Renal cortical epithelial cell (primary cell): ENCODE measurements around the gene ANKLE2. TPM values are rescaled to one million over a fixed set of nuclear protein-coding genes. Genes with fewer than 3 reads are reported as not detected.
"Not testable (repeated sequence)": the region's sequence is repeated elsewhere in the genome, so short reads cannot be mapped to it uniquely, and the experiment has no call there.

Experiments used
- DNase-seq: peaks from one replicate; pipeline ENCODE4 v3.0.0-alpha.2; 2011; ENCODE audit warnings: low read depth
- total RNA-seq: library from RNA; depleted of rRNA; stranded (reverse); fragments of >200 nt; gene quantifications from 2 replicates; pipeline ENCODE4 v1.2.3, GENCODE V29; 2014

ANKLE2 gene
- total RNA-seq, 1 donor from 2014 or later = 111 TPM

DNA sequence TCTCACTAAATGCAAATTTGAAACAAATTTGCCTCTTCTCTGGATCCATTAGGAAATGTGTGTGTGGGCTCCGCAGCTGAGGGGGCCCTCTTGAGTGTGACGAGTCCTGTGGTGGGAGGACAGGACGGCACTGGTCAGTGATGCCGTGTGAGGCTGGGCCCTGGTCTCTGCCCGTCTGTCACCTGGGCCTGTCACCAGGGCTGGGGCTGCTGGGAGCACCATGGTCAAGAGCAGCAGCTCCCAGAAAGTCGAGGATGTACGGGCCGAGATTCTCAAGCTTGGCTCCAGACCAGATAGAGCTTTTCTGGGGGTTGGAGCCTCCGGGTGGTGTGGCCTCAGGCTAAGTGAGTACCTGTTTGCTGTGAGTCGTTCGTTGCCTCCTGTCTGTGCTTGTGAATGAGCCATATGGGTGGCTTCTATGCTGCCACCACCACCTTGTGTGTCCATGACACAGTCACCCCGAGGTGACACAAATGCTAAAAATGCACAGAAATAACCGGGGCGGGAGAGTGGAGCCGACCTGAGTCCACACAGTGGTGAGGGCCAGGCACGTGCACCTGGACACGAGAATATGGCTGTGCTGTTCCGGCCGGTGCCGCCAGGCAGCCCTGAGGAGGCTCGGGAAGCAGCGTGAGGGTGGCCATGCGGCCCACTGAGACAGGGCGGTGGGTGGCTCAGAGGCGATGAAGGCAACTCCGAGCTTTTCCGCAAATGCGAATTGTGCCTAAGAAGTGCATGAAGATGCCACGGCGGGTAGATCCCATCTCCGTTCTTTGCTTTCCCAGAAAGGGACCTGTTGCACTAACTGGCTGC lies 42.3 kb downstream of the ANKLE2 start:
- DNase-seq = no peak

DNA sequence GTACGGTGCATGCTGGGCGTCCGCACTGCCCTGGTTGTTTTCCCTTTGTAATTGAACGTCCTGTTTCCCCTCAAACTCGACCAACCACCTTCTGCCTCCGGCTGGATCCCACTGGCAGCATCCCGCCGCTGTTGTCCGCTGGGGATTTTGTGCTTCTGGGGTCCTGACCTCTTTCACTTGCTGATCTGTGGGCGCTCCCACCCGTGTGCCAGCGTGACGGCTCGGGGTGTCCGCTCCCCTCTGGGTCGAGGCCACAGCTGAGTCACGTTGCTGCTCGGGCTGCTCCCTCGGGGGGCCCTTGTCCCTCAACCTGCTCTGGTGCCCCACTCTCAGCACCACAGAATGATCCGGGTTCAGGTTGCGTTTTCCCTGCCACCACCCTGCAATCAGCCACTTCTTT lies 43.0 kb downstream of the ANKLE2 start:
- no peak for DNase-seq

DNA sequence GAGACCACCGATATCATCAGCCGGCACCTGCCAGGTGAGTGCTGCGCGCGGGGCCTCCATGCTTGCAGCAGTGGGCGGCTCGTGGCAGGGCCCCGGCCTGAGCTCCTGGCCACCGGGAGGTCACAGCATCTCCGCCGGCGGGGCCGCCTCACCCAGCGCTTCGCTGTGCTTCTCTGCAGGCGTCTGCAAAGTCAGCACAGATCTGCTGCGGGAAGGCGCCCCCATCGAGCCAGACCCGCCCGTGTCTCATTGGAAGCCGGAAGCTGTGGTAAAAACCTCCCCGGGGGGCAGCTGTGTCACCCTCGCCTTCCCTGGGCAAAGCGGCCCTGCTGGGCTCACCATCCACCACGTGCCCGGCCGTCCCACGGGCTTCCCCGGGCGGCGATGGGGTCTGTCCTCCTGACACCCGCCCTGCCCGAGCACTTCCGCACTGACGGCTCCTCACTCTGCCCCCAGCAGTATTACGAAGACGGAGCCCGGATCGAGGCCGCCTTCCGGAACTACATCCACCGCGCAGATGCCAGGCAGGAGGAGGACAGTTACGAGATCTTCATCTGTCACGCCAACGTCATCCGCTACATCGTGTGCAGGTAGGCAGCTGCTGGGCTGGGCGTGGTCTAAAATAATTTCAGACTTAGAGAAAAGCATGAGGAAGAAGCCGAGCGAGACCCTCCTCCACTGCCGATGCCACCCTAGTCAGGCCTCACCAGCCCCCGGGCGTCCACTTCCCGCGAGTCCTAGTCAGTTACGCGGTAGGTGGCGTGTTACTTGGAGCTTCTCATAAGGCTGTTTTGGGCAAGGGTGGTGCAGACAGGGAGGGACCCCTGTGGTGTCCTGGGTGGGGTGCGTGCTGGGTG lies 43.9 kb downstream of the ANKLE2 start:
- no peak for DNase-seq

DNA sequence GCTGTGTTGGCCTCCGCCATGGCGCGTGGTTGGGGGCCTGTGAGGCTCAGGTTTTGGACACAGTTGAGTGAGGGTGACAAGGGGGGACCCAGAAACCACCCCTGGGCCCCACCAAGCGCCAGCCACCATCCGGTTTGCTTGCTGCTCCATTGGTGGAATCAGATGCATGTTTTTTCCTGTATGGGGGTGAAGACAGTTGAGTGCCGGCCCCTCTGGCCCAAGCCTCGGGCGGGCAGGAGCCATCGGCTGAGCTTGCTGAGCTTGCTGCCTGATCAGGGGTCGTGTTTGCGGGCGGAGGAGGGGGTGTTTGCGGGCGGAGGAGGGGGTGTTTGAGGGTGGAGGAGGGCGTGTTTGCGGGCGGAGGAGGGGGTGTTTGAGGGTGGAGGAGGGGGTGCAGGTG lies 44.6 kb downstream of the ANKLE2 start:
- no peak for DNase-seq

DNA sequence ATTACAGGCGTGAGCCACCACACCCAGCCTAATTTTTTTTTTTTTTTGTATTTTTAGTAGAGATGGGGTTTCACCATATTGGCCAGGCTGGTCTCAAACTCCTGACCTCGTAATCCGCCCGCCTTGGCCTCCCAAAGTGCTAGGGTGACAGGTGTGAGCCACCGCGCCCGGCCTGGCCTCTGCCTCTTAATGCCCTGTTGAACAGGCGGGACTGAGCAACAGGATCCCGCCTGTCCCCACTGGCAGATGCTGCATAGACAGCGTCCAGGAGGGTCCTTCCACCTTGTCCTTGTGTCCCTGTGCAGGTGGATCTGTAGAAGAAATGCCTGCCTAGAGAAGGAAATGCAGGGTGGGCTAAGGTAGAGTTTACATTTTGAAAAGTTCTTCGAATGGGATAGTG lies 45.3 kb downstream of the ANKLE2 start:
- no peak for DNase-seq

DNA sequence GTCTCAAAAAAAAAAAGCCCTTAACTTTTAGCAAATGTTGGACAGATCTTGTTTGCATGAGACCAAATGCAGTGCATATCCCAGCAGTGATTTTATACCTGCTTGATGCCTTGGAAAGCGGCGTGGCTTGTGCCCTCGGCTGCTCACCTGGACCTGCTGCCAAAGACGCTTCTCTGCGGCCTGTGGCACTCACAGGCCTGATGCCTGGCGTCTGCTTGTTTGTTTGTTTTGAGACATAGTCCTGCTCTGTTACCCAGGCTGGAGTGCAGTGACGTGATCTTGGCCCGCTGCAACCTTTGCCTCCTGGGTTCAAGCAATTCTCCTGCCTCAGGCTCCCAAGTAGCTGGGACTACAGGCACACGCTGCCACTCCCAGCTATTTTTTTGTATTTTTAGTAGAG lies 45.8 kb downstream of the ANKLE2 start:
- DNase-seq = no peak

DNA sequence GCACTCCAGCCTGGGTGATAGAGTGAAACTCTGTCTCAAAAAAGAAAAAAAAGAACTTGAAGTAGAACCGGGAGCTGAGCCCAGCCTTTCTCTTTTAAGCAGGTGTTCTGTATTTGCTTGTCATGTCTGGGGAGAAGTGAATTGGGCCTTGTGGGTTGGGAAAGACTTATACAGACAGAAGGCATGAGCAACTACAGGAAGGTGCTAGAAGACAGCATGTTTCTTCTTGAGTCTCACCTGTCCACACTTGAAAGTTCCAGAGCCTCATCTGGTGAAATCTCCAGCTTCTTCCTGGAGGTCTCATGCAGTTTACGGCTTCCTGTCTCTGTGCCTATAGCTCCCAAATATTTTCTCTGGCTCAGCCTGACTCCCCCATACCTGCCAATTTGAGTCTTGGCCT lies 48.5 kb downstream of the ANKLE2 start:
- DNase-seq = no peak

DNA sequence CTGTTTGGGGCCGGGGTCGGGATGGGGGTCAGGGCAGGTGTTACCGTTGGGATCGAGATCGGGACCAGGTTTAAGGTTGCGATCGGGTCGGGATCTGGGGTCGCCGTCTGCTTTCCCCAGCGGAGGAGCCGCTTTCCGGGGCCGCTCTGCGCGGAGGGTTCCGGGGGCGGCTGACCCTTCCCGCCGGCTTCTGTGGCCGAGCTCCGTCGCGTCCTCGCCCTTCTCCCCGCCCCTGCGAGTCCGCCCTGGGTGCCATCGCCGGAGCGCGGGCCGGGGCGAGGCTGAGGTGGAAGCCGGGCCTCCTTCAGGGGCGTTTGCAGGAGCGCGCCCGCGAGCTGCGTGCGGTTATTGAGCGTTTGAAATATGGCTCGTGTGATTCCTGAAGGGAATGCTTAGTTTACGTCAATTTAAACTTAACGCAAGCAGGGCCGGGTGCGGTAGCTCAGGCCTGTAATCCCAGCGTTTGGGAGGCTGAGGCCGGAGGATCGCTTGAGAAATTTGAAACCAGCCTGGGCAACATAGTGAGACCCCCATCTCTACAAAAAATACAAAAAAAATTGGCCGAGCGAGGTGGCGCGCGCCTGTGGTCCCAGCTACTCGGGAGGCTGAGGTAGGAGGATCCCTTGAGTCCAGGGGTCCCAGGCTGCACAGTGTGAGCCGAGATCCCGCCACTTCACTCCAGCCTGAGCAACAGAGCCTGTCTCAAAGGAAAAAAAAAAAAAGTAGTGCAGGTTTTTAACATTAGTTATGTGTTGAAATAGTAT lies 50.4 kb downstream of the ANKLE2 start:
- no peak for DNase-seq

DNA sequence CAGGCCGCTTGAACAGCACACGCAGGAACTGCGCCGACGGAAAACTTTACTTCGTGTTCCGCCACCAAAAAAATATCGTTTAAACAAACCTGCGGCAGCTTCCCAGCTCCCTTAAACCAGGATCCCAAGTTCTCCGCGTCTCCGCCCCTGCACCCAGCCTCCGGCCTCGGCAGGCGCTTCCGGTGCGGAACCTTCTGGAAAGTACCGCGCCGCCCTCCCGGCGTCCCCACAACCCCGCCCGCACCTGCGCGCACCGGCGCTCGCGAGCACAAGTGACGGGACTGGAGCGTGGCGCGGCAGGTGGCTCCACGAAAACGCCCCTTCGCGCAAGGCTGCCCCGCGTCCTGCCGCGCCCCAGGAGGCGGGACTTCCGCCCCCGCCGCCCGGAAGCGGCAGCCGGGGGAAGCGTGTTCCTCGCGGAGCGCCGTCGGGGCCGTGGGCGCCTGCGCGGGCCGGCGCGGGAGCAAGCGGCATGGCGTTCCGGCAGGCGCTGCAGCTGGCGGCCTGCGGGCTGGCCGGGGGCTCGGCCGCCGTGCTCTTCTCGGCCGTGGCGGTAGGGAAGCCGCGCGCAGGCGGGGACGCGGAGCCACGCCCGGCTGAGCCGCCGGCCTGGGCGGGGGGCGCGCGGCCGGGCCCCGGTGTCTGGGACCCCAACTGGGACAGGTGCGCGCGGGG lies 51.1 kb downstream of the ANKLE2 start, which contains the start of gene PGAM5:
TSS of gene PGAM5 (plus strand) at position 438 of the 675 bp plus-strand sequence. CDS start at position 473, 35 bp downstream.
- DNase-seq = peak; percentile 68

DNA sequence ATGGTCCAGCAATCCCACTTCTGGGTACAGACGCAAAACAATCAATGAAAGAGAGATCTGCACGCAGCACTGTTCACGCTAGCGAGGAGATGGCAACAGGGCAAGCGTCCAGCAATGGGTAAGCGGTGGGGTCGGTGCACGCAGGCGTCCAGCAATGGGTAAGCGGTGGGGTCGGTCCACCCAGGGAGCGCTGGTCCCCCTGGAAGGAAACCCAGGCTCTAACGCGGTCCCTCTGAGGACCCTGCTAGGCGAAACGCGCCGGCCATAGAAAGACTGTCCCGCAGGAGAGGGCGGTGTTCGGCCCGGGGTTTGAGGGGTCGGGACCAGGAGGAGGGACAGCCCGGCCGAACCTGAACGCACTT lies 51.6 kb downstream of the ANKLE2 start:
- no peak for DNase-seq

DNA sequence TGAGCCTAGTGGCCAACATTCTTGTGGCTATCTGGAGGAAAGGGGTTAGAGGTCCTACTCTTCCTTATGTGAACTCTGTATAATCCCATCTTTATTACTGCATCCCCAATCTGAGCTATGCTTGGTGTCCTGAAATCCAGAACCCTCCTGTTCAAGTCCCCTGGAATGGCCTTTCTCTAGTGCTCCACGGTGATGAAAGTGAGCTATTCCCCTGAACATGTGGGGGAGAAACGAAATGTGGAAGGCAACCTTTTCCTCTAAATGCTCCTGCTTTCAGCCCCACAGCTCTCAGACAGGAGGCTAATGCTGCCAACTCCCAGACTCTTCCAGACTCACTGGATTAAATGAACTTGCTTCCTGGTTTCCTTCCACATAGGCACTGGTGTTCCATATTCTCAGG lies 53.5 kb downstream of the ANKLE2 start:
- DNase-seq = no peak

DNA sequence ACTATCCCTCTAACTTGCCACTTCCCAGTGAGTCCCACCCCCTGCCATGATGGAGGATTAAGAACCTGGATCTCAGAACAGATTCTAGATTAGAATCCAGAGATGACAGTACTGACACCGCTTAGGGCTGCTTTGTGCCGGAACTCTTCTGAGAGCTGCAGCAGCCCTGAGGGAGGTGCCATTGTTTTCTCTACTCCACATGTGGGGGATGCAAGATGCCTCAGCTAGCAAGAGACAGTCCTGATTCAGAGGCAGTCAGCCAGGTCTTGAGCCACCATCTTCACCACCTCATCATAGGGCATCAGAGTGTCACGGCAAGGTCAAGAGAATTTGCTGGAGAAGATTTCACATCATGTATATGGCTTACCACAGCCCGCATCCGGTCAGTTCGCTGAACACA lies 54.4 kb downstream of the ANKLE2 start:
- no peak for DNase-seq

DNA sequence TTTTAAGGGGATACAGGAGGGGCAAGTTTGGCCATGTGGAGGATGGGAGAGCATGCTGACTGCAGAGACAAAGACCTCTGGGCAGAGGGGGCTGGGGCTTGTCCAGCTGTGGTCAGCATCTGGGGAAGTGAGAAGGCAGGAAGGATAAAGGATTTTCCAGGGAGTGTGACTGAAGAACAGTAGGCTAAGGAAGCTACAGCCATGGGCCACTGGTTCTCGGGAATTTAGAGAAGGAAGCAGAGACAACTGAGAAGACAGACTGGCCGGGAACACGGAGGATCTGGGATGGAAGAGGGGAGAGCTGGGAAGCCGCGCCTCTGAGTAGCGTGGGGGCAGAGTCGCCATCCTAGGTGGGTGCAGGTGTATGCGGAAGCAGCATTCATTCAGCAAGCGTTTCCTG lies 58.0 kb downstream of the ANKLE2 start:
- no peak for DNase-seq

DNA sequence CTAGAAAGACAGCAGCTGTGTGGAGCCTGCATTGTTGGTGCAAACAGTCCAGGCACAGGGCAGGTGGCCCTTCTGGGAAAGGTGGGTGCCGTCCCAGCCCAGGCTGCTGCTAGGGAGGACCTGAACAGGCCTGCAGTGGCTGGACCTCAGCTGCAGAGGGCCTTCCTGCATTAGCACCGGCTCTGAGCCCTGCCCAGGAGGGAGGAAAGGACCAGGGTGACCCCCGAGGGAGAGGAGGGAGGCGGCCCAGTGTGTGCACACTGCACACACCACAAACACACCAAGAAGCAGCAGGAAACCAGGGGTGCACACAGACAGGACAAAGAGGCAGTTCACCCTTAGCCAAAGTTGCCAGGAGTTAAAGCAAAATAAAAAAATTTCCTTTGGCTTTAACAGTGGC lies 59.0 kb downstream of the ANKLE2 start:
- DNase-seq = no peak

DNA sequence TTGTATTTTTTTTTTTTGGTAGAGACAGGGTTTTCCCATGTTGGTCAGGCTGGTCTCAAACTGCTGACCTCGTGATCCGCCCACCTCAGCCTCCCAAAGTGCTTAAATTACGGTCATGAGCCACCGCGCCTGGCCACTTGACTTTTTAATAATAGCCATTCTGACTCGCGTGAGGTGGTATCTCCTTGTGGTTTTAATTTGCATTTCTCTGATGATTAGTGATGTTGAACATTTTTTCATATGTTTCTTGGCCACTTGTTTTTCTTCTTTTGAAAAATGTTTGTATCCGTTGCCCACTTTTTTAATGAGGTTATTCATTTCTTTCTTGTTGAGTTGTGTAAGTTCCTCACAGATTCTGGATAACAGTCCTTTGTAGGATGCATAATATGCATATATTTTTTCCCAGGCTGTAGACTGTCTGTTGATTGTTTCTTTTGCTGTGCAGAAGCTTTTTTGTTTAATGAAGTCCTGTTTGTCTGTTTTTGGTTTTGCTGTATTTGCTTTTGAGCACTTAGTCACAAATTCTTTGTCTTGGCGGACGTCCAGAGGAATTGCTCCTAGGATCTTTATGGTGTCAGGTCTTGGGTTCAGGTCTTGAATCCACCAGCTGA lies 61.3 kb downstream of the ANKLE2 start:
- DNase-seq = peak; percentile 51

DNA sequence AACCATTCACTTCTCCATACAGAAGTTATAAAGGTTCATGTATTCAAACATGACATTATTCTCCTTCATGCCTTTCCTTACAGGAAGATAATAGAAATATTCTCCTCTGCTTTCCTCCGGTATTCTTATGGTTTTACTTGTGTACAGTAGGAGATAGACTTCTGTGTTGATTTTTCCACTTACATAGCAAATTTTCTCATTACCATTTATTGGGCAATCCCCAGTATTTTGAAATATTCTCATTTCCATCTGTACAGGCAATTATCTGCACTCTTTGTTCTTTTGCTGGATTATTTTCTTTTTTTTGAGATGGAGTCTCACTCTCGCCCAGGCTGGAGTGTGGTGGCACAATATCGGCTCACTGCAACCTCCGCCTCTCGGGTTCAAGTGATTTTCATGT lies 63.3 kb downstream of the ANKLE2 start:
- no peak for DNase-seq

DNA sequence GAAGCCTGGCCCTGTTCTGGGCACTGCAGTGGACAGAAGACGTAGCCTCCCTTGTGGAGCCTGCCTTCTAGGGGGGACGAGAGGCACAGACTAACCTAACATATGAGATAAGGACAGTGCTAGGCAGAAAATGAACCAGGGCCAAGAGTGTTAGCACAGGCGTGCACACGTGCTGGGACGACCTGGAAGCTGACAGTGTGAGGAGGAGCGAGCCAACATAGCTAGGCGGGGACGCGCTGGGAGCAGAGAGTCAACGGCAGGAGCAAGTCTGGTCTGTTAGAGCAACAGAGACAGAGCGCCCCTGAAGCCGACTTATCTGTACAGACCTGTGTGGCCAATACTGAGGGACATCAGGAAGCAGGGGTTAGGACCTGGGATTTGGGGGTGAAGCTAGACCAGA lies 66.2 kb downstream of the ANKLE2 start:
- DNase-seq = no peak

DNA sequence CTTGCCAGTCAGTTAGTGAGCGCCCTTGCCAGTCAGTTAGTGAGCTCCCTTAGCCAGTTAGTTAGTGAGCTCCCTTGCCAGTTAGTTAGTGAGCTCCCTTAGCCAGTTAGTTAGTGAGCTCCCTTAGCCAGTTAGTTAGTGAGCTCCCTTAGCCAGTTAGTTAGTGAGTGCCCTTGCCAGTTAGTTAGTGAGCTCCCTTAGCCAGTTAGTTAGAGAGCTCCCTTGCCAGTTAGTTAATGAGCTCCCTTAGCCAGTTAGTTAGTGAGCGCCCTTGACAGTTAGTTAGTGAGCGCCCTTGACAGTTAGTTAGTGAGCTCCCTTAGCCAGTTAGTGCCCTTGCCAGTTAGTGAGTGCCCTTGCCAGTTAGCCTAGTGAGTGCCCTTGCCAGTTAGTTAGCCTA lies 66.7 kb downstream of the ANKLE2 start:
- not testable (repeated sequence) for DNase-seq

DNA sequence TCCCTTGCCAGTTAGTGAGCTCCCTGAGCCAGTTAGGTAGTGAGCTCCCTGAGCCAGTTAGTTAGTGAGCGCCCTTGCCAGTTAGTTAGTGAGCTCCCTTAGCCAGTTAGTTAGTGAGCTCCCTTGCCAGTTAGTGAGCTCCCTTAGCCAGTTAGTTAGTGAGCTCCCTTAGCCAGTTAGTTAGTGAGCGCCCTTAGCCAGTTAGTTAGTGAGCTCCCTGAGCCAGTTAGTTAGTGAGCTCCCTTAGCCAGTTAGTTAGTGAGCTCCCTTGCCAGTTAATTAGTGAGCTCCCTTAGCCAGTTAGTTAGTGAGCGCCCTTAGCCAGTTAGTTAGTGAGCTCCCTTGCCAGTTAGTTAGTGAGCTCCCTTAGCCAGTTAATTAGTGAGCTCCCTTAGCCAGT lies 69.6 kb downstream of the ANKLE2 start:
- DNase-seq = not testable (repeated sequence)

DNA sequence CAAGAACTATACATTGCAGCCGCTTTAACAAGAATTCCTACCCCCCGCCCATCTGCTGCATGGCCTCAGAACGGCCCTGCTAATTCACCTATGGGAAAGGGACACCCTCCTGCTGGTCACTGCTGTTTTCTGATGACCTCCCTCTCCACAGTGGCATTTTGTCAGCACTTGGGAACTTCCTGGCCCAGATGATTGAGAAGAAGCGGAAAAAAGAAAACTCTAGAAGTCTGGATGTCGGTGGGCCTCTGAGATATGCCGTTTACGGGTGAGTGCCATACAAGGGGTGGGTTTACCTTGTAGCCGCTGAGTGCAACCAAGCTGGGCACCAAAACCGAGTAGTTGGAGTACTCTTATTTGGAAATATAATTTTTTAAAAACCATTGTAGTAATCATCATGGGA lies 71.5 kb downstream of the ANKLE2 start:
- no peak for DNase-seq

DNA sequence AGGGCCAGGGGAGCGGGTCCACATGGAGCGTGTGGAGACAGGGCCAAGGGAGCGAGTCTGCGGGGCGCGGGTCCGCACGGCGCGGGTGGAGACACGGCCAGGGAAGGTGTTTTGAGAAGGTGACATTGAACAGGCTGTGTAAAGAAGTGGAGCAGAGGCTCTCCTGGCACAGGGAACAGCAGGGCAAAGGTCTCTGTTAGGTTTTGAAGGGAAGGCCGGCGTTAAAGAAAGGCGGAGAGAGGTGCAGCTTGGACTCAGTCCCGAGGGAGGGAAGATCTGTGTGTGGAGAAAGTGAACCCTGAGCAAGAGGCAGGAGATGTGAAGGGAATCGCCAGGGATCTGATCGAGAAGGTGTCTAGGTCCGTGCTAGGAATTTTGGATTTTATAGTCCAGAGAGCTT lies 72.4 kb downstream of the ANKLE2 start:
- no peak for DNase-seq
